H1 (cell line): ENCODE measurements around the gene SMIM17. TPM values are rescaled to one million over a fixed set of nuclear protein-coding genes. Genes with fewer than 3 reads are reported as not detected.

ENCODE experiments used
- CTCF ChIA-PET: fragments of 300-600 bp; sonication (Branson Sonifier 250); formaldehyde crosslinking; loops from one replicate; lab custom pipeline; 2021; ENCODE audit not compliant: partially characterized antibody; lab: Charles Lee
- POLR2A ChIA-PET: fragments of 300-600 bp; sonication (Branson Sonifier 250); formaldehyde crosslinking; loops from one replicate; lab custom pipeline; 2021; ENCODE audit warnings: inconsistent platforms; ENCODE audit not compliant: partially characterized antibody; lab: Charles Lee
- DNase-seq, 2 experiments: peaks; one replicate each; pipeline versions ENCODE4 v3.0.0 to v3.0.0-alpha.2; 2010 to 2022; ENCODE audit warnings: low spot score in 2 of 2, low read depth in 1 of 2, mixed read lengths in 1 of 2
- FAIRE-seq: peaks from 2 replicates; lab custom pipeline; 2011; peaks lifted over from hg19 to GRCh38; lab: Jason Lieb, UNC
- H2AFZ ChIP-seq: 2 replicates; pipeline ENCODE4 v1.8.1; 2012; ENCODE audit warnings: low read length, inconsistent platforms
- H2AK5ac ChIP-seq: 2 replicates; pipeline ENCODE4 v1.6.1; 2013; ENCODE audit warnings: low read depth, low read length
- H2BK120ac ChIP-seq: replicated peaks from 2 replicates; pipeline ENCODE3; 2013; ENCODE audit warnings: low read depth, low read length, inconsistent platforms
- H2BK12ac ChIP-seq: 2 replicates; pipeline ENCODE4 v1.6.1; 2013; ENCODE audit warnings: low read depth, low read length
- H2BK15ac ChIP-seq: 2 replicates; pipeline ENCODE4 v1.6.1; 2013; ENCODE audit warnings: low read length
- H2BK20ac ChIP-seq: 2 replicates; pipeline ENCODE4 v1.6.1; 2013; ENCODE audit warnings: low read length
- H2BK5ac ChIP-seq: 2 replicates; pipeline ENCODE4 v1.6.1; 2013; ENCODE audit warnings: low read depth, low read length
- H3K14ac ChIP-seq: 2 replicates; pipeline ENCODE4 v1.6.1; 2013; ENCODE audit warnings: inconsistent platforms; ENCODE audit not compliant: insufficient read length
- H3K18ac ChIP-seq: 2 replicates; pipeline ENCODE4 v1.6.1; 2013; ENCODE audit warnings: low read length; ENCODE audit errors: extremely low read depth
- H3K23ac ChIP-seq: 2 replicates; pipeline ENCODE4 v1.6.1; 2013; ENCODE audit warnings: inconsistent platforms; ENCODE audit not compliant: insufficient read length
- H3K23me2 ChIP-seq: 2 replicates; pipeline ENCODE4 v1.6.1; 2013; ENCODE audit warnings: low read depth, low read length
- H3K27ac ChIP-seq: 2 replicates; pipeline ENCODE4 v1.6.1; 2011; ENCODE audit warnings: low read depth, low read length, inconsistent platforms
- H3K27me3 ChIP-seq, 4 experiments: replicated peaks in 1 of 4; 1 replicate in 1 of 4; 2 replicates in 3 of 4; pipeline versions ENCODE4 v1.6.1 to v1.8.1; 2011 to 2013; ENCODE audit warnings: low read length in 3 of 4, mild to moderate bottlenecking in 3 of 4, inconsistent platforms in 2 of 4, mixed read lengths in 2 of 4, moderate library complexity in 1 of 4; ENCODE audit not compliant: control insufficient read depth in 3 of 4, insufficient read depth in 3 of 4; ENCODE audit errors: extremely low read depth in 1 of 4
- H3K36me3 ChIP-seq, 4 experiments: 2 replicates each; pipeline versions ENCODE4 v1.6.1 to v1.8.1; 2011 to 2013; ENCODE audit warnings: mild to moderate bottlenecking in 4 of 4, low read length in 3 of 4, moderate library complexity in 2 of 4, control low read depth in 1 of 4, inconsistent platforms in 1 of 4; ENCODE audit not compliant: insufficient read depth in 4 of 4, control insufficient read depth in 2 of 4
- H3K4ac ChIP-seq: replicated peaks from 2 replicates; pipeline ENCODE3; 2013; ENCODE audit warnings: low read length, low read depth, mixed read lengths, inconsistent platforms; ENCODE audit not compliant: insufficient read length
- H3K4me1 ChIP-seq, 4 experiments: replicated peaks in 1 of 4; 1 replicate in 1 of 4; 2 replicates in 3 of 4; pipeline versions ENCODE4 v1.6.1 to v1.8.1; 2011 to 2013; ENCODE audit warnings: low read length in 3 of 4, inconsistent platforms in 2 of 4, mixed read lengths in 1 of 4; ENCODE audit not compliant: insufficient read depth in 4 of 4, control insufficient read depth in 3 of 4
- H3K4me2 ChIP-seq, 2 experiments: 2 replicates each; pipeline versions ENCODE4 v1.6.1 to v1.8.1; 2011 to 2013; ENCODE audit warnings: low read depth in 2 of 2, low read length in 2 of 2, control low read depth in 1 of 2, inconsistent platforms in 1 of 2, mild to moderate bottlenecking in 1 of 2; ENCODE audit not compliant: insufficient read depth in 1 of 2
- H3K4me3 ChIP-seq, 4 experiments: fragments of 200-600, 300-600 bp in 1 of 4; sonication (generic), shearing (Covaris generic), sonication (Bioruptor Twin) in 1 of 4; 2 replicates each; pipeline versions ENCODE4 v1.5.1 to v1.8.1; 2011 to 2016; ENCODE audit warnings: low read length in 4 of 4, low read depth in 3 of 4, control low read depth in 2 of 4, inconsistent platforms in 2 of 4, mild to moderate bottlenecking in 2 of 4, mixed read lengths in 1 of 4, moderate library complexity in 1 of 4; ENCODE audit not compliant: insufficient read depth in 2 of 4; ENCODE audit errors: extremely low read depth in 1 of 4
- H3K56ac ChIP-seq: replicated peaks from 2 replicates; pipeline ENCODE3; 2013; ENCODE audit warnings: low read depth, mild to moderate bottlenecking, mixed read lengths, low read length, inconsistent platforms; ENCODE audit not compliant: insufficient read length
- H3K79me1 ChIP-seq: 2 replicates; pipeline ENCODE4 v1.6.1; 2013; ENCODE audit warnings: low read depth, low read length, control low read depth
- H3K79me2 ChIP-seq, 2 experiments: 2 replicates each; pipeline versions ENCODE4 v1.6.1 to v1.8.1; 2012 to 2013; ENCODE audit warnings: low read length in 2 of 2, mild to moderate bottlenecking in 2 of 2, inconsistent platforms in 1 of 2; ENCODE audit not compliant: insufficient read depth in 2 of 2, control insufficient read depth in 1 of 2
- H3K9ac ChIP-seq, 4 experiments: replicated peaks in 1 of 4; 1 replicate in 1 of 4; 2 replicates in 3 of 4; pipeline versions ENCODE4 v1.6.1 to v1.8.1; 2011 to 2013; ENCODE audit warnings: low read depth in 3 of 4, low read length in 3 of 4, control low read depth in 2 of 4, mild to moderate bottlenecking in 2 of 4, moderate library complexity in 2 of 4, inconsistent platforms in 1 of 4; ENCODE audit errors: extremely low read depth in 1 of 4
- H3K9me3 ChIP-seq, 2 experiments: 2 replicates each; pipeline versions ENCODE4 v1.6.1 to v1.8.1; 2012 to 2013; ENCODE audit warnings: mild to moderate bottlenecking in 2 of 2, moderate library complexity in 2 of 2, control low read depth in 1 of 2, inconsistent platforms in 1 of 2, low read depth in 1 of 2, low read length in 1 of 2, mixed read lengths in 1 of 2; ENCODE audit not compliant: insufficient read depth in 2 of 2
- H4K20me1 ChIP-seq, 2 experiments: replicated peaks in 1 of 2; 2 replicates each; pipeline versions ENCODE3 to v1.8.1; 2011 to 2013; ENCODE audit warnings: inconsistent platforms in 2 of 2, low read length in 2 of 2, mild to moderate bottlenecking in 1 of 2; ENCODE audit not compliant: insufficient read depth in 2 of 2, control insufficient read depth in 1 of 2
- H4K5ac ChIP-seq: 2 replicates; pipeline ENCODE4 v1.6.1; 2013; ENCODE audit warnings: low read length, low read depth, mixed read lengths, inconsistent platforms; ENCODE audit not compliant: insufficient read length
- H4K8ac ChIP-seq: 2 replicates; pipeline ENCODE4 v1.8.0; 2013; ENCODE audit warnings: mild to moderate bottlenecking, moderate library complexity, low read length, inconsistent platforms; ENCODE audit not compliant: insufficient read depth; ENCODE audit errors: extremely low read depth
- H4K91ac ChIP-seq: replicated peaks from 2 replicates; pipeline ENCODE3; 2013; ENCODE audit warnings: low read length, mixed read lengths, inconsistent platforms; ENCODE audit not compliant: insufficient read length
- BCL11A ChIP-seq, 2 experiments: IDR thresholded peaks; one replicate each; pipeline ENCODE4 v1.6.1; 2011; ENCODE audit warnings: low read depth in 2 of 2, low read length in 2 of 2, mild to moderate bottlenecking in 2 of 2
- CREB1 ChIP-seq: IDR thresholded peaks from 2 replicates; pipeline ENCODE4 v1.6.1; 2012; ENCODE audit warnings: inconsistent platforms
- RAD21 ChIP-seq, 2 experiments: IDR thresholded peaks in 1 of 2; conservative IDR thresholded peaks in 1 of 2; 2 replicates each; pipeline ENCODE4 v1.6.1; 2011; ENCODE audit warnings: low read depth in 2 of 2, low read length in 2 of 2, improper control_type of control experiment in 1 of 2, inconsistent platforms in 1 of 2, mild to moderate bottlenecking in 1 of 2, moderate library complexity in 1 of 2
- SP1 ChIP-seq: IDR thresholded peaks from 2 replicates; pipeline ENCODE4 v1.6.1; 2011; ENCODE audit warnings: low read depth, low read length
- YY1 ChIP-seq: IDR thresholded peaks from 2 replicates; pipeline ENCODE4 v1.6.1; 2011; ENCODE audit warnings: low read depth, mild to moderate bottlenecking, low read length
- WGBS, 2 experiments: shearing (Covaris generic) in 1 of 2; methylation state at CpG; one replicate each; pipeline versions ENCODE4 v1.1.6 to v1.1.7; 2013 to 2015; ENCODE audit warnings: low lambda C conversion rate in 2 of 2, mixed read lengths in 2 of 2, inconsistent platforms in 1 of 2, low coverage in 1 of 2, missing lambda C conversion rate in 1 of 2; ENCODE audit not compliant: insufficient replicate concordance in 2 of 2, insufficient coverage in 1 of 2, insufficient read length in 1 of 2; ENCODE audit errors: extremely low coverage in 1 of 2, missing lambda C conversion rate in 1 of 2; 5-methylcytosine and 5-hydroxymethylcytosine counted together
- long read RNA-seq, 2 experiments: library from RNA in 1 of 2; library from capped mRNA in 1 of 2; stranded (forward); transcript quantifications; one replicate each; pipeline ENCODE4 v2.0.0, GENCODE V29; 2021; ENCODE audit warnings: inconsistent platforms in 1 of 2
- polyA minus RNA-seq, 3 experiments: library from RNA; depleted of rRNA, polyadenylated mRNA; stranded (reverse); fragments of >200 nt; gene quantifications; 1 replicate in 2 of 3; 2 replicates in 1 of 3; pipeline ENCODE4 v1.2.3, GENCODE V29; 2011
- polyA plus RNA-seq, 7 experiments: library from polyadenylated mRNA; depleted of rRNA in 3 of 7; stranded (reverse) in 5 of 7; unstranded in 2 of 7; fragments of >200 nt in 5 of 7; fragments of 200-250 nt in 2 of 7; gene quantifications; 1 replicate in 5 of 7; 2 replicates in 1 of 7; 4 replicates in 1 of 7; pipeline versions ENCODE4 v1.2.1 to v1.2.3, GENCODE V29; 2011 to 2013; ENCODE audit warnings: missing spikeins in 2 of 7, mixed read lengths in 2 of 7
- total RNA-seq: library from RNA; stranded (reverse); fragmentation: NEBNext Ultra II Directional; extraction: Animal tissue kit (Norgen Biotek cat#: 25700); gene quantifications from 2 replicates; pipeline ENCODE4 v1.2.1, GENCODE V29; 2021

Gene SMIM17
- total RNA-seq (not detected in 2 replicates), polyA plus RNA-seq (2011; rRNA removed) (0.06 TPM in 1 of 2 replicates, not detected in the other), polyA minus RNA-seq (2011; rRNA and poly(A)+ RNA removed) (not detected in 2 replicates)
- 0.13 TPM for polyA plus RNA-seq (2011; cell fraction: cytosol; rRNA removed)
- polyA plus RNA-seq (2011; cell fraction: nucleus; rRNA removed): not detected
- not detected in 4 replicates for polyA plus RNA-seq (2012, experiment 1 of 2)
- polyA plus RNA-seq (2012, experiment 2 of 2): not detected
- 0.18 TPM for polyA plus RNA-seq (2013, experiment 1 of 2)
- polyA plus RNA-seq (2013, experiment 2 of 2): 0.09 TPM
- polyA minus RNA-seq (2011; cell fraction: cytosol; rRNA and poly(A)+ RNA removed): not detected
- polyA minus RNA-seq (2011; cell fraction: nucleus; rRNA and poly(A)+ RNA removed): not detected
- long read RNA-seq, experiment 1: 0 reads
- long read RNA-seq, experiment 2: 0 reads

DNA sequence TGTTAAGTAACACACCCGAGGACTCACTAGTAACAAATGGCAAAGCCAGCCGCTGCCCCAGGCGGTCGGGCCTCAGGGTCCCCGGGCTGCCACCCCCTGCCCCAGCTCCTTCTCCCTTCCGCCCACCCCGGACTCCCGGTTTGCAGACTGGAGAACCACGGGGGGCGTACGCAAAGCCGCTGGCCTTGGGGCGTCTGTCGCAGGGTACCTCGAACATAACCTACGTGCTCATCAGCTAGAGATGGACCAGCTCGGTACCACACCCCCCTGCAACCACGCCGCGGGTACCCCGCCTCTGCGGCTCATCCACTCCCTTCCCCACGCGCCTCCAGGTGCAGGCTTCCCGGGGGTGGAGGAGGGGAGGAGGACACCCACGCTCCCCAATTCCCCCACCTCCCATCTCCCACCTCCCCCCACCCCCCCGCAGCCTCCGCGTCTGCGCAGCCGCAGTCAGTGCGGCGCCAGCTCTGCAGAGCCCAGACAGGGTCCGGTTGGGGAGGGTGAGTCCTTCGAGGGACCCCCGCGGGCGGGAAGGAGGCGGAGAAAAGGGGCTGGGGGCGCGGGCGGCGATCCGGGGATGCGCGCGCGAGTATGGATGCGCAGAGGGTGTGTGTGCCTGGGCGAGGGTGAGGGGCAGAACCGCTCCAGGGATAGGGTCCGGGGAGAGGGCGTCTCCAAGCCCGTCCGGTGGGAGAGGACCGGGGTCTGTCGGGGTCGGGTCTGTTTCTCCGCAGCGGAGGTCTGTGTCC lies at the start of gene SMIM17:
Gene SMIM17 (plus strand): TSS at position 449 of the 749 bp plus-strand sequence. CDS start 2,509 bp downstream, outside the sequence.
- Histone ChIP-seq H2AFZ (no peak within 1 kb of the TSS), H3K27me3 (no peaks in the 10 kb centered on the region), H4K20me1 (no peaks in the 10 kb centered on the region)

More for the DNA sequence above, at the start of gene SMIM17:
- no peak within 1 kb of the TSS for H4K91ac ChIP-seq
- TF ChIP-seq BCL11A (IDR thresholded peaks at IDR 0.05; ENCODE audit: low read depth in 2 of 2, low read length in 2 of 2) (no peak), RAD21 (IDR thresholded peaks at IDR 0.05 in 1 of 2, conservative IDR thresholded peaks at IDR 0.05 in 1 of 2; ENCODE audit: low read depth in 2 of 2, low read length in 2 of 2) (no peak), CREB1 (no peak), YY1 (no peak), SP1 (no peak)
- TF ChIP-seq, all 59 proteins: peak for 0
- Histone ChIP-seq H3K18ac (no peak within 1 kb of the TSS), H3K4ac (no peak within 1 kb of the TSS), H3K36me3 (no peaks in the 10 kb centered on the region), H2BK20ac (no peak within 1 kb of the TSS), H2BK15ac (no peak within 1 kb of the TSS), H2AK5ac (no peak within 1 kb of the TSS), H4K8ac (no peak within 1 kb of the TSS), H3K56ac (no peak within 1 kb of the TSS), H3K23ac (no peak within 1 kb of the TSS), H3K14ac (no peak within 1 kb of the TSS), H3K9me3 (peaks cover 62 to 85% of the 10 kb centered on the region in 2 experiments), H3K27ac (no peak within 1 kb of the TSS), H3K4me3 (no peak within 1 kb of the TSS), H3K4me2 (no peak within 1 kb of the TSS), H2BK120ac (no peak within 1 kb of the TSS), H4K5ac (no peak within 1 kb of the TSS), H2BK12ac (no peak within 1 kb of the TSS), H3K4me1 (no peaks in the 10 kb centered on the region), H3K23me2 (peaks cover 5% of the 10 kb centered on the region; the same call in 1 of the 2 replicates), H3K79me1 (no peaks in the 10 kb centered on the region), H2BK5ac (no peak within 1 kb of the TSS), H3K79me2 (no peaks in the 10 kb centered on the region), H3K9ac (no peak within 1 kb of the TSS)
- ChIA-PET CTCF (no interaction called here), POLR2A (interaction anchor here (0.6 kb wide), 1 partner anchor 253 kb away, joined by 3 read pairs; no protein-coding TSS in a partner anchor)
- 87% methylated on average over 23 of the region's 60 CpGs; no CpG with 5 or more reads in 1 of the 2 experiments for WGBS, 2 experiments
- DNase-seq (no peak), FAIRE-seq (no peak)
